Endothelial cell of umbilical vein (primary cell): ENCODE results near the gene NUB1.

Experiments
- EZH2 ChIP-seq: IDR thresholded peaks from 2 replicates; pipeline ENCODE4 v1.6.1; 2012; ENCODE audit warnings: borderline replicate concordance, low read depth, mild to moderate bottlenecking, moderate library complexity, low read length, inconsistent platforms; ENCODE audit not compliant: severe bottlenecking
- POLR2AphosphoS5 ChIP-seq: IDR thresholded peaks from 2 replicates; pipeline ENCODE4 v1.6.1; 2012; ENCODE audit warnings: low read depth, mild to moderate bottlenecking, control low read depth, low read length, moderate library complexity; ENCODE audit not compliant: insufficient read depth
- TF ChIP-seq, protein P1 (sequence below), 2 donors: IDR thresholded peaks; 1 replicate in 1 of 2; 2 replicates in 1 of 2; pipeline ENCODE4 v1.5.1; 2011; ENCODE audit warnings: low read length in 2 of 2, mild to moderate bottlenecking in 2 of 2, moderate library complexity in 2 of 2, control low read depth in 1 of 2, inconsistent platforms in 1 of 2, low read depth in 1 of 2; ENCODE audit not compliant: insufficient read depth in 1 of 2; ENCODE audit errors: extremely low read depth in 1 of 2

- TF ChIP-seq, protein P1, sequence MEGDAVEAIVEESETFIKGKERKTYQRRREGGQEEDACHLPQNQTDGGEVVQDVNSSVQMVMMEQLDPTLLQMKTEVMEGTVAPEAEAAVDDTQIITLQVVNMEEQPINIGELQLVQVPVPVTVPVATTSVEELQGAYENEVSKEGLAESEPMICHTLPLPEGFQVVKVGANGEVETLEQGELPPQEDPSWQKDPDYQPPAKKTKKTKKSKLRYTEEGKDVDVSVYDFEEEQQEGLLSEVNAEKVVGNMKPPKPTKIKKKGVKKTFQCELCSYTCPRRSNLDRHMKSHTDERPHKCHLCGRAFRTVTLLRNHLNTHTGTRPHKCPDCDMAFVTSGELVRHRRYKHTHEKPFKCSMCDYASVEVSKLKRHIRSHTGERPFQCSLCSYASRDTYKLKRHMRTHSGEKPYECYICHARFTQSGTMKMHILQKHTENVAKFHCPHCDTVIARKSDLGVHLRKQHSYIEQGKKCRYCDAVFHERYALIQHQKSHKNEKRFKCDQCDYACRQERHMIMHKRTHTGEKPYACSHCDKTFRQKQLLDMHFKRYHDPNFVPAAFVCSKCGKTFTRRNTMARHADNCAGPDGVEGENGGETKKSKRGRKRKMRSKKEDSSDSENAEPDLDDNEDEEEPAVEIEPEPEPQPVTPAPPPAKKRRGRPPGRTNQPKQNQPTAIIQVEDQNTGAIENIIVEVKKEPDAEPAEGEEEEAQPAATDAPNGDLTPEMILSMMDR (IDR thresholded peaks at IDR 0.05; ENCODE audit: extremely low read depth in 1 of 2, insufficient read depth in 1 of 2, low read depth in 1 of 2, low read length in 2 of 2), result no peak
- TF ChIP-seq EZH2 (no peak), POLR2AphosphoS5 (no peak)
These were observed 36.4 kb downstream of the NUB1 start for GRCh38 chr7:151378011-151378410.
